Measurements from ENCODE around the gene UBL7.

Gene UBL7

DNA sequence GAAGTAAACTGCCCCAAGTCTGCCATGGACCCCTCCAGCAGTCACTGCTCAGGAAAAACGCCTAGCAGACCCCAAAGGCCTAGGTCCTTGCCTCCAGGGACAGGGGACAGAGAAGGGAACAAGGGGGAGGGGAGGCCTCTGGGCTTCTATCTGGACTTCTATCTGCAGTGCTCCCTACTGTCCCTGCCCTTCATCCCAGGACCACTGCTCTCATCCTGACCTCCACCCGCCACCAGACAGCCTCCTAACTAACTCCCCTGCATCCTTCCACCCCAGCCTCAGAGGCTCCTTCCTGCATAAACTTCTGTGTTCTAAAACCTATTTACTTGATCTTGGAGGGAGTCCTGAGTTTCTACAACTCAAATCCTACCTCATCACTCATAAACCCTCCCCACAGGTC is 52.6 kb downstream of the UBL7 start:
- DNase-seq (ENCODE audit: low read depth in 2 of 2), result no peak

DNA sequence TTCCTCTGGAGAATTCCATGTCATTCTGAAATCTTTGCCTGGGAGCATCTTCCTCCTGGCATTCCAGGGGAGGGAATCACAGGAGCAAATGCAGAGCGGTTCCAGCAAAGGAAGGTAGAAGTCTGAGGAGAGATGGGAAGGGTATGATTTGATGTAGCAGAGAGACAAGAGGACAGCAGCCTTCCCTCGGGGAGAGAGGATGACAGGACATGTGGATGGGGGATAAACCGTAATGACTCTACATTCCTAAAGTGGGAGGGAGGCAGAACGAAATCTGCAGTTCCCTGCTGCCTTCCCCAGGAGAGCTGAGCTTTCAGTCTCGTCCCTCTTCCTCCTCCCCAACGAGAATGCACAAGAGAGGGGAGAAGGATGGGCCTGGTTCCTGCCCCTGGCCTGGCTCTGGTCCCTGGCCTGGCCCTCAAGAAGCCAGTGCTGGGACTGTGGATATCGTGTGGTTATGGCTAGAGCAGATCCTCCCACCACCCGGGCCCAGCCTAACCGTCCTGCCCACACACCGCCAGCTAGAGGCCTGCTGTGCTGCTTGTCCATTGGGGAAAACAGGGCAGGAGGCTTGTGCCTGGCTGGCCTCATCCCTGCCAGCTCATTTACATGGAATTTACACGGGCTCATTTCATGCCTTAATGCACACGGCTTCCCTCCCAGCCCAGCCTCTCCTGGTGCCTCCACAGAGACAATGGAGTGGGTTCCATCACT is 53.8 kb downstream of the UBL7 start:
- DNase-seq (ENCODE audit: low read depth in 2 of 2), result no peak

GRCh38 chr15:74406517-74406916 is 54.4 kb downstream of the UBL7 start:
- no peak for DNase-seq (ENCODE audit: low read depth in 2 of 2)

DNA sequence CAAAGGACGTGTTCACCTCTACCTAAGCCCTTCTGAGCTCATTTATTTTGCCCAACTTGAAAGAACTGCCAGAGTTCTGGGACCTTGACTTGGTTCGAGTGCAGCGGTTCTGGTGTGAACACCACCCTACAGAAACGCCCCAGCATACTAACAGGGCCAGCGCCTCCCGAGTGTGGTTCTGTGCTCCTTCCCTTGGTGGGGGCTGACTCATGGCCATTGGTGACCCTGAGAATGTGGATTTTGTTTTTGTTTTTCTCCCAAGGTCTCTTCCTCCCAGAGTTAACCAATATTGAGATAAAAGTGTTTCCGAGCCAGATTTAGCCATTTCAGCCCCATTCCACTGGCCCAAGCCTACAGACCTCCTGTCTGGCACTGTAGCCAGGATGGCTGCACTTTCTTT is 55.1 kb downstream of the UBL7 start:
- no peak for DNase-seq (ENCODE audit: low read depth in 2 of 2)

GRCh38 chr15:74403991-74404563 is 56.9 kb downstream of the UBL7 start:
- no peak for DNase-seq (ENCODE audit: low read depth in 2 of 2)

DNA sequence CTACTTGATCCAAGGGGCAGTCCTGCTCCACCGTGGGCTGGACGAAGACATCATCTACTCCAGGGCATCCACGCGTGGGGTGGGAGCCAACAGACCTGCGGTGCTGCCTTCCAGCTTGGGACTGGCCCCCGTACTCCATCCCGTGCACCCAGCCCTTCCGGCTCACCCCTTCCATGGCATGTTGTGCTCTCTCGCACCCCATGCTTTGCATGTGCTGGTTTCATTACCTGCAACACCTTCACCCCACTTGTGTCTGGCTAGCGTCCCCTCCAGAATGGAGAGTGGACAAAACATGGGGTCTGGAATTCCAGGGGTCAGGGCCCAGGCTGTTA is 57.4 kb downstream of the UBL7 start:
- no peak for DNase-seq (ENCODE audit: low read depth in 2 of 2)

DNA sequence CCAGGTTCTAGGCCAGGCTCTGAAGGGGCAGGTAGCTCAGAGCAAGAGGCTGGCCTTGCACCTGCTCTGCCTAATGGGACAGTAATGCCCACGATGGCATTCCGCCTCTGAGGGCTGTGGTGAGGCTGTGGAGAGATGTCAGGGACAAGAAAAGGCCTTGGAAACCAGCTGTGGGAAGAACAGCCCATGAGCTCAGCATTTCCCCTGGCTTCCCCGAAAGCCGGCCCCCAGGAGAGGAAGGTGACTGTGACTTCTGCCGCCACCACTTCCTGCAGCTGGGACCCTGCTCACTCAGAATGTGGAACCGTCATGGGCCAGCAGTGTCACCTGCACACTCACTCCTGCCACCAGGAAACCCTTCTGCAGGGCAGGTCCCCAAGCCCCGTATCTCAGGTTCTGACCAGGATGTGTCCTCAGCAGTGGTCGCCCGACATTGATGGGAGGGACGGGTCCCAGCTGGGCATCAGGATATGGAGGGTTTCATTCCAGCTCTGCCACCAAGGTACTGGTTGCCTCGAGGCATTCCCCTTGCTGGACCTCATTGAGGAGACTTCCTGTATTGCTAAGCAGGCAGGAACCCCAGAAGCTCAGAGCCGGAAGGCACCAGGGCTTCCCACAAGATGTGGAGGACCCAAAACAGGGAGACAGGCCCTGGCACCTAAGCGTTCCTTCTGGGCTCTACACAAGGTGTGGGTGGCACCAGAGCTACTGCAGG is 57.9 kb downstream of the UBL7 start:
- peak; percentile 75 to 83 for DNase-seq (ENCODE audit: low read depth in 2 of 2)

DNA sequence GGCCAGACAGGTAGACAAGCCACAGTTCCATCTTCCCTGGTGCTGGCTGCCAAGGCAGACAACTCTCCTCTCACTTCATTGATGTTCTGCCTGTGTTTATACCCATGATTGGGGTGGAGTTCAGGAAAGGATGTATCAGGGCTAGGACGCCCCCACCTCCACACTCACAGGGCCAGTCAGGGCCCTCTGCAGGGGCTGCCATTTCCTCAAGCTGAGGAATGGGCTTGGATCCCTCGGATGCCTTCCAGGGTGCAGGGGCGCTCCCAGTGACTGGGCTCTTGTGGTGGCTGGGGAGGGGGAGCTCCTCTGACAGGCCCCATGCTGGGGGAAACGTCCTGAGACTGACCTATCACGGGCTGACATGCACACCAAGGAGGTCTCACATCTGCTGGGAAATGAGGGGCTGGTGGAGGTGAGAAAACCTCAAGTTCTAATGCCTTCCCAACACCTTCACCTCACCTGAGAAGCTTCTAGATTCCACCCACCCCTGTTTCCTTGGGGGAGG is 58.6 kb downstream of the UBL7 start:
- no peak for DNase-seq (ENCODE audit: low read depth in 2 of 2)

- DNase-seq (ENCODE audit: low read depth in 2 of 2), result peak in 1 of 2 donors; percentile 50
These were observed 59.8 kb downstream of the UBL7 start for GRCh38 chr15:74400915-74401757.

GRCh38 chr15:74400313-74400860 is 60.6 kb downstream of the UBL7 start:
- DNase-seq (ENCODE audit: low read depth in 2 of 2), result no peak

- DNase-seq (ENCODE audit: low read depth in 2 of 2), result peak in 1 of 2 donors; percentile 44
These were observed 61.2 kb downstream of the UBL7 start for GRCh38 chr15:74399511-74400312.

GRCh38 chr15:74399100-74399499 is 61.9 kb downstream of the UBL7 start:
- DNase-seq (ENCODE audit: low read depth in 2 of 2), result no peak

- no peak for DNase-seq (ENCODE audit: low read depth in 2 of 2)
These were observed 62.8 kb downstream of the UBL7 start for GRCh38 chr15:74398183-74398582.

DNA sequence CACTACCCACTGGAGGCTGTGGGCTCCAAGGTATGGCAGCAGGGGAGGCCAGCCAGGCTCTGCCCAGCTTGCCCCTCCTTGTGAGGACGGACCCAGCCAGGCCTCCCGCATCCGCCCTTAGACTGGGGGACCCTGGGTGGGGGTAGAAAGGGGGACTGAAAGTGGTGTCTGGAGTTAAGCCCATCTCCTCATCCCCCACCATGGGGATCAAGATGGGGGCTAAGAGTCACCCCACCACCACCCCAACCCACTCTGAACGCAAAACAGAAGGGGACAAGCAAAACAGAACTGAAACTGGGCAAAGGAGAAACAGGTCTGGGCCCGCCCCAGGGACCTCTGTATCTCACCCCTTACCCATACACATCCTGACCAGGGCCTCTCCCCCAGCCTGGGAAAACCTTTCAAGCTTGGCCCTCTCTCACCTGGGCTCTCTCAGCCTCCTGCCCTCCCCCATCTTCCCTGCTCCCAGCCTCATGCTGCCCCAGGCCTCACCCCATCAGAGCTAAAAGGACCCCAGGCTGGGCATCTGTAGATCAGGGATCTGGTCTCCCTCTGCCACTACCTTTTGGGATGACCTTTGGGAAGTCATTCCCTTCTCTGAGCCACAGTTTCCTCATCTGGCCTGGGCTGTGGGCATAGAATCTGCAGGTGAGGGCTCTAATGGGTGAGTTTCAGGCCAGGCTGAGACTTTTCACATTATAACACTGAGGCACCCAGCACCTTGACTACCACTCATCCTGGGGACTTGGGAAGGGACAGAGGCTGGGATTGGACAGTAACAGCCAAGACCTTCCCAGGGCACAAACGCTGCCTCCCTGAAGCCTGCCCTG is 63.5 kb downstream of the UBL7 start:
- no peak for DNase-seq (ENCODE audit: low read depth in 2 of 2)

DNA sequence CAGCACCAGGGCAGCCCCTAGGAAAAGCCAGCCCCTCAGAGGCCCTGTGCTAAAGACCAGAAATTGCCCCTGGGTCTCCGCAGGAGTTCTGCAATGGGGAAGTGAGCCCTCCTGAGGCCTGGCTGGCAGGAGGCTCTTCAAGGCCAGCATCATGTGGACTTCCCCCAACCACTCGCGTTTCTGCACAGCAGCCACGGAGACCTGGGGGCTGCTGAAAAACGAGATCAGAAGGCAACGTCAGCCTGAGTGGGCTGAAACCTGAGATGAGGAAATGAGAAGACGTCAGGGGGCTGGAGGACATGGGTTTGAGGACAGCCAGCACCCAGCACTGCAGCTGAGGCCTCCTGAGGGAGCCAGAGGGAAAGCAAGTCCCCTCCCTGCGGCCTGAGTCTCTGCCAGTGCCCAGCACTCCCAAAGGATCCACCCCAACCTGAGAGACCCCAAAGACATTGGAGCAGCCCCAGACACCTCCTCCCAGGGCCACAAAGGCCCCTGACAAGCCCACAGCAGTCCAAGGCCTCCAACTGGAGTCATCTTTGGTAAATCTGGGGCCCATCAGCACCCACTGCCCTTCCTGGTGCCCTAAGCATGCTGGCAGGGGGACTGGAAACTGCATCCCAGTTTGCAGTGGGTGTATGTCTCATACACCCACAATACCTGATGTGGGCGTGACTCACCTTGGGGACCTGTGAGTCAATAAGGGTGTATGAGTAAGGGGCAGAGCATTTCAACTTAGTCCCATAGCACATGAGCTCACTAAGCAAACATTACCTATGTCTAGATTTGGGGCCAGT is 64.3 kb downstream of the UBL7 start:
- peak in 1 of 2 donors; percentile 54 for DNase-seq (ENCODE audit: low read depth in 2 of 2)

DNA sequence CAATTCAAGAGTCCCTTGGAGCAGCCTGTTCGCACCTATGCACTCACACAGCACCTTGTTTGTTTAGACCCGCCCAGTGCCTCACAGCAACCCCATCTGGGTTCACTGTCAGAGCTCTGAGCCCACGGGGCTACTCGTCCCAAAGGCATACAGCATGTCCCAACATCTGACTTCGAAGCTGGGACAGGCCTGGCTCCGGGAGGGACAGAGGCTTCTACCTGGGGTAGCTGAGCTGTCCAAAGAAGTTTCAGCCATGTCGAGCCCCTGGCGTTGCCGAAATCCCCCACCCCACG is 64.9 kb downstream of the UBL7 start:
- DNase-seq (ENCODE audit: low read depth in 2 of 2), result no peak
